HTERT RPE-1 (cell line): ENCODE data around the gene MCU.
"Not testable (repeated sequence)": the region's sequence is repeated elsewhere in the genome, so short reads cannot be mapped to it uniquely, and the experiment has no call there.

ENCODE experiments used
- in situ Hi-C: fragments of 300-500 bp; cut with MboI; formaldehyde crosslinking; loops from 4 replicates; pipeline ENCODE4 v1.14.3; 2020; ENCODE audit warnings: low sequenced_read_pairs

Gene MCU

DNA sequence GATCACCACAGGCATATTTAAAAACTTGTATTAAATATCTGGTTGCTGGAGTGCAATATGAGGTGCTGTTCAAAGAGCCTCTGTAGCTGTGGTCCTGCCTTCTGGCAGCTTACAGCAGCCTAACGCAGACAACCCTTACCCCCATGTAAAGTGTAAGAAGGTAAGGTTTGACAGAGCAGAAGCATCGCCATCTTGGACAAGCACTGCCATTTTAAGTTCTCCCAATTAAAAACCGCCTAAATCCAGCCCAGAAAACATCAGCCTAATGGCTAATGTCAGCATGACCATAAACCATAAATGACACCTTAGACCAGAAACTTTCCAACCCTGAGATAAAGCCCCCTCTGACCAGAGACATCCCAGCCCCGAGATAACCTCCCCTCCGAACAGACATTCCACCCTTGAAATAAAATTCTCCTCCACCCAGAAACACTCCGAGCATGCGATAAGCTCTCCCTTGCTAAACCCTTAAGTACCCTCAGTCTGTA is 196.3 kb downstream of the MCU start:
- in situ Hi-C loops = no loop called here

DNA sequence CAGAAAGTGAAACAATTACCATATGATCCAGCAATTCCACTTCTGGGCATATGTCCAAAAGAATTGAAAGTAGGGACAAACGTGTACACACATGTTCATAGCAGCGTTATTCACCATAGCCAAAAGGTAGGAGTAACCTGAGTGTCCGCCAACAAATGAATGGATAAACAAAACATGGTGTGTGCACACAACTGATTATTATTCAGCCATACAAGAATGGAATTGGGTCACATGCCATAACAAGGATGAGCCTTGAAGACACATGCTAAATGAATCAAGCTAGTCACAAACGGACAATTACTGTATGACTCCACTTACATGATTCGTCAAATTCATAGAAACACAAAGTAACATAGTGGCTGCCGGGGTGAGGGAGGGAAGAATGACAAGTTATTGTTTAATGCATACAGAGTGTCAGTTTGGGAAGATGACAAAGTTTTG is 197.5 kb downstream of the MCU start:
- in situ Hi-C loops = no loop called here

DNA sequence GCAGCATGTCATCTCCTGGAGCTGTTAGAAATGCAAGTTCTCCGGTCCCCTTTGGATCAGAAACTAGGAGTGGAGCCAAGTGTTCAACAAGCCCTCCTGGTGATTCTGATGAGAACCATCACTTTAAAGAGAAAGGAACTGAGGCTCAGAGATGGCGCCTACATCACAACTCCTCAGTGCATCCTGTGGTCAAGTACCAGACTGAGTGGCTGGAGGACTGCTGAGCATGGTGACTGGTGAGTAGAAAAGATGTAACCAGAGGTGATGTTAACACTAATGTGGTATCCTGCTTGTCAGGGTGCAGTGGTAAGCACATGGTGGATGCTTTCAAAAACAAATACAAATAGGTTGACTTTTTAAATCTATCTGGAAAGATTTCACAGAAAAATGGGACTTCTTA is 198.1 kb downstream of the MCU start:
- in situ Hi-C loops = no loop called here

DNA sequence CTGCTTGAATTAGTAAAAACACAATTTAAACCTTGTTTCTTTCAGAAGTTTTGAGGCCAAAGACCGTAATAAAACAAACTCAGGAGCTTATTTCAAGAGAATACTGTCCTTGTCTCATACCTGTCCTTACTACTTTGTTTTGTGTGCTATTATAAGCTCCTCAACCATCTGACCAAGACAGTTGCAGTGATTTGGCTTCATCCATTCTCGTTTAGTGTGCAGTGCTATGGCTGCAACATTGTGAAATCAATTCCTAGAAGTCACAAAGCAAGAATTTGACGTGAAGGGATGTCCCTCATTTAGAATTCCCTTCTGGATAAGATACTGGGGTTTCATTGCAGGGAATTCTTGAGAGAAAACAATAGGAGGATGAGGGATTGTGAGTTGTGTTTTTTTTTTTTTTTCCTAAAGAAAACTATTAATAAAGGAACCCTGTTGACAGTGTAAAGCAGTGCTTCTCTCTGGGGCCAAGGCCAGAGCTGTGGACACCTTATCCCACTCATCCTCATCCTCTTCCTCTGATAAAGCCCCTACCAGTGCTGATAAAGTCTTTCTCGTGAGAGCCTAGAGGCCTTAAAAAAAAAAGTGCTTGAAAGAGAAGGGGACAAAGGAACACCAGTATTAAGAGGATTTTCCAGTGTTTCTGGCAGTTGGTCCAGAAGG is 201.3 kb downstream of the MCU start, which contains the start of gene OIT3:
OIT3 (plus strand) TSS at position 604 of the 663 bp plus-strand sequence. CDS start 60 bp downstream, outside the sequence.
- in situ Hi-C loops = no loop called here

DNA sequence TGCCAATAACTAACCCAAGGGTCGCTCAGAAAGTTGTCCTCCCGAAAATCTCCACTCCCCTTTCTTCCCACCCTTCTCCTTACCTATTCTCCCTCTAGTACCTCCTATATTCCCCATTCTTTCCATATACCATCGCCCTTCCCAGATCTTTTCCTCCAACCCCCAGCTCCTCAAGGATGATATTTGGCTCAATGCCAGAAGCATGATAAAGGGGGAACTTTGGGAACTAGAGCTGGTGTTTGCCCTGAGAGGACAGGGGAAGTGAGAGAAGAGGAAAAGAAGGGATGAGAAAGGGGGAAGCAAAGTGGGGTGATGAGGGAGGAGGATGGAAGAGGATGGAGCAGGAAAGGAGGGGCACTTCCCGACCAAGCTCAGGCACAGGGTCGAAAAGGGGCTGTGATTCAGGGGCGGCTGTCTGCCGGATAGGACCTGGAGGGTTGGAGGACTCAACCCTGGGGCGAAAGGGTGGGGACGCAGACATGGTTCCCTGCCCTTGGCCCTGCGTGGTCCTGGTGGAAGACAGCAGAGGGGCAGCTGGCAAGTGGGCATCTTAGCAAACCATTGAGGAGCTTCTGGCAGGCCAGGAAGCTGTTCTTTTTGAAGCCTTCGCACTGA is 203.4 kb downstream of the MCU start:
- in situ Hi-C loops = no loop called here

DNA sequence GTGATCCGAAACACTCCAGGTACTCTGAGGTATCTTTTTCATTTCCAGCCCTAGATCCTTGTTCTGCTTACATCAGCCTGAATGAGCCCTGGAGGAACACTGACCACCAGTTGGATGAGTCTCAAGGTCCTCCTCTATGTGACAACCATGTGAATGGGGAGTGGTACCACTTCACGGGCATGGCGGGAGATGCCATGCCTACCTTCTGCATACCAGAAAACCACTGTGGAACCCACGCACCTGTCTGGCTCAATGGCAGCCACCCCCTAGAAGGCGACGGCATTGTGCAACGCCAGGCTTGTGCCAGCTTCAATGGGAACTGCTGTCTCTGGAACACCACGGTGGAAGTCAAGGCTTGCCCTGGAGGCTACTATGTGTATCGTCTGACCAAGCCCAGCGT is 206.7 kb downstream of the MCU start:
- in situ Hi-C loops = no loop called here

DNA sequence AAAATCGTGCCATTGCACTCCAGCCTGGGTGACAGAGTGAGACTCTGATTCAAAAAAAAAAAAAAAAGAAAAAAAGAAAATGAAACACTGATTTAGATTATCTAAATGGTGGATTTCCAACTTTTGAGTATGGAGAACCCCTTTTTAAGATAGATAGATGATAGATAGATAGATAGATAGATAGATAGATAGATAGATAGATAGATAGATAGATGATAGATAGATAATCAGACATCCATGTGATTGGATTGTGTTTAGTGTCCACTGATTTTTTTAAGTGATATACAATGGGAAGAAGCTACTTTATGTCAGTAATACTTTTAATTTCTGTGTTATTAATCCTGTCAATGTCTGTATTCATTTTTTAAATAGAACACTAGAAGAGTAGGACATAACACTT is 207.6 kb downstream of the MCU start:
- in situ Hi-C loops = no loop called here

DNA sequence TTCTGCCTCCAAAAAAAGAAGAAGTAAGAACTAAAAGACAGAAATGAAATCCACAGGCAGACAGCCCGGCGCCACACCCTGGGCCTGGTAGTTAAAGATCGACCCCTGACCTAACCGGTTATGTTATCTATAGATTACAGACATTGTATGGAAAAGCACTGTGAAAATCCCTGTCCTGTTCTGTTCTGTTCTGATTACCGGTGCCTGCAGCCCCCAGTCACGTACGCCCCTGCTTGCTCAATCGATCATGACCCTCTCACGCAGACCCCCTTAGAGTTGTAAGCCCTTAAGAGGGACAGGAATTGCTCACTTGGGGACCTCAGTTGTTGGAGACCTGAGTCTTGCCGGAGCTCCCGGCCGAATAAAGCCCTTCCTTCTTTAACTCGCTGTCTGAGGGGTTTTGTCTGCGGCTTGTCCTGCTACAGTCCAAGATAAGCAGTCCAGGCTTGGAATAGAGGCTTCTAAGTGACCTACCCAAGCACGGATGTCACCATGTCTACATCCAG is 212.1 kb downstream of the MCU start:
- in situ Hi-C loops = not testable (repeated sequence)

DNA sequence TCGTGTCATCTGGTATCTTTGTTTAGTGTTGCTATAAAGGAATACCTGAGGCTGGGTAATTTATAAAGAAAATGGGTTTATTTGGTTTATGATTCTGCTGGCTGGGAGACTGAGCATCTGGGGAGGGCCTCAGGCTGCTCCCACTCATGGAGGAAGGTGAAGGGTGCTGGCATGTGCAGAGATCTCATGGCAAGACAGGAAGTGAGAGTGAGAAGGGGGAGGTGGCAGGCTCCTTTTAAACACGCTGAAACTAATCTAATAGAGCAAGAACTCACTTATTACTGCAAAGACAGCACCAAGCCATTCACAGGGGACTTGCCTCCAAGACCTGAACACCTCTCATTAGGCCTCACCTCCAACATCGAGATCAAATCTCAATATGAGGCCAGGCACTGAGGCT is 212.9 kb downstream of the MCU start:
- in situ Hi-C loops = no loop called here

DNA sequence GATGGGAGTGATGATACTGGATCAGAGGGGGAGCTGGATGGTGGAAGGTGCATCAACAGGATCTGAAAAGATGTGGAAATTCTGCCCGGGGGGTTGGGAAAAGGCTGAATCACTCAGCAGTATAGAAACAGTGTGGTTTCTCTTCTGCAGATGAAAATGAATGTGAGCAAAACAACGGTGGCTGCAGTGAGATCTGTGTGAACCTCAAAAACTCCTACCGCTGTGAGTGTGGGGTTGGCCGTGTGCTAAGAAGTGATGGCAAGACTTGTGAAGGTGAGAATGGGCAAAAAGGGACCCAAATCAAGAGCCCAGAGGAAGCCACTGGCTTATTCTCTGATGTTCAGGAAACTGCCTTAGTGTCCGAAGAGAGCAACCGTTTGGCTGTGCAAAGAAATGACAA is 214.5 kb downstream of the MCU start:
- in situ Hi-C loops = no loop called here

DNA sequence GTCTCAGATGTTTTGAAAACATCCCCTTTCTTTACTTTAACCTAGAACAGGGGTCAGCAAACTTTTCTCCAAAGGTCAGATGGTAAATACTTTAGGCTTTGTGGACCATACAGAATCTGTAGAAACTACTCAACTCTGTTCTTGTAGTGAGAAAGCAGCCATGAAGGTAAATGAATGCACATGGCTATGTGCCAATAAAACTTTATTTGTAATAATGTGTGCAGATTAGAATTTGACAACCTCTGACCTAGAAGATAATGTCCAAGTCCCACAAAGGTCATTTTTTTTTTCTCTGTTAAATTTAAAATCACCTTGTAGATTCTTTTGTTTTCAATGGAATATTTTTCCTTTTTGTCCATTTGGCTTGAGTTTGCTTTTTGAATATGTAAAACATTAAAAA is 218.8 kb downstream of the MCU start:
- in situ Hi-C loops = no loop called here

DNA sequence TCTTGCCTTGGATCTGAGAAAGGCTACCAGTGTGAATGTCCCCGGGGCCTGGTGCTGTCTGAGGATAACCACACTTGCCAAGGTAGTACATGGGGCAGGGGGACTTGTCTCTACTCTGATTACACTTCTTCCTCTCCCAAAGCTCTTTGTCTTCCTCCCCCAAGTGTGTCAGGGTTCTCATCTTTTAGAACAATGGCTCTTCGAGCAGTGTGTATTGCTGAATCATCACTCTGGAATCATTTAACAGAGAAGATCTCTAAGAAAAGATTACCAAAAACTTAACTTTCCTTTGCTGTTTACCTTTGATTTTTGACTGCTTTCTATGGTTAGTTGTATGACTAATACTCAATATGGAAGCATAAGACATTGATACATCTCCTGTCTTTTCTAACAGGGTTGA is 219.8 kb downstream of the MCU start:
- in situ Hi-C loops = no loop called here

DNA sequence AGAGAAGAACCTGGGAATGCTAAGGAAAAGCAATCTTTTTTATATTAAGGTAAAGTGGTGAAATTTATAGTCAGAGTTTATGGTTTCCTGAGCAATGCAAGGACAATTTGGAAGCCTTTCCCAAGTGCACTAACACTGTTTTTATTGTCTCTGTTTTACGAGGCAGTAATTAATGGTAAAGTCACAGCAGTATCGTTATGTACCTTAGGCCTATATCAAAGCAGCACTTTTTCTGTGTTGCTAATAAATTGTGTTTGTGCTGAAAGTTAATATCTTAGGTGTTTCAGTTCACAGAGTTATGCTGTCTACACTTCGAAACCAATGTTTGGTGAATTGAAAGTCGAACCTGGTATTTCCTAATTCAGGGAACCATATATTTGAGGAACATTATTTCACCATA is 220.8 kb downstream of the MCU start:
- in situ Hi-C loops = no loop called here

DNA sequence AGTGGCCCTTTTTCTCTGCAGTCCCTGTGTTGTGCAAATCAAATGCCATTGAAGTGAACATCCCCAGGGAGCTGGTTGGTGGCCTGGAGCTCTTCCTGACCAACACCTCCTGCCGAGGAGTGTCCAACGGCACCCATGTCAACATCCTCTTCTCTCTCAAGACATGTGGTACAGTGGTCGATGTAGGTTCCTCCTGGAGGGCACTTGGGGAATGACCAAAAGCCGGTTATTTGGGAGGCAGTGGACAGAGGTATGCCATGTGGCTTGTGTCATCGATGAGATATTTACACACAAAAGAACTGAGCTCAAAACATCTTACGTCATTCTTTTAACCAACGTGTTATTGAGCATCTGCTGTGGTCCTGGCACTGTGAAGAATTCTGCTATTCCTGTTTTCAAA is 221.3 kb downstream of the MCU start:
- in situ Hi-C loops = no loop called here

DNA sequence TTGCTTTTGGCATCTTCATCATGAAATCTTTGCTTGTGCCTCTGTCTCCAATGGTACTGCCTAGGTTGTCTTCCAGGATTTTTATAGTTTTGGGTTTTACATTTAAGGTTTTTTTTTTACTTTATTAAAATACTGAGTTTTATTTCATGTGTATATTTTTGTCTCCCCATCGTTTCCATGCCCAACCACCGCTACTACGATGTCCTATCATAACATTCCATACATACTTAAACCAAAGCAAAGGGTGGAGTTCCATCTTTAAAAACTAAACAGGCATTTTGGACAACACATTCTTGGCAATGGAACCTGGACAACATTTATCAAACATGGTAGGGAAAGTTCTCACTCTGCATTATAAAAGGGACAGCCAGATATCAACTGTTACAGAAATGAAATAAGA is 225.3 kb downstream of the MCU start:
- in situ Hi-C loops = not testable (repeated sequence)

DNA sequence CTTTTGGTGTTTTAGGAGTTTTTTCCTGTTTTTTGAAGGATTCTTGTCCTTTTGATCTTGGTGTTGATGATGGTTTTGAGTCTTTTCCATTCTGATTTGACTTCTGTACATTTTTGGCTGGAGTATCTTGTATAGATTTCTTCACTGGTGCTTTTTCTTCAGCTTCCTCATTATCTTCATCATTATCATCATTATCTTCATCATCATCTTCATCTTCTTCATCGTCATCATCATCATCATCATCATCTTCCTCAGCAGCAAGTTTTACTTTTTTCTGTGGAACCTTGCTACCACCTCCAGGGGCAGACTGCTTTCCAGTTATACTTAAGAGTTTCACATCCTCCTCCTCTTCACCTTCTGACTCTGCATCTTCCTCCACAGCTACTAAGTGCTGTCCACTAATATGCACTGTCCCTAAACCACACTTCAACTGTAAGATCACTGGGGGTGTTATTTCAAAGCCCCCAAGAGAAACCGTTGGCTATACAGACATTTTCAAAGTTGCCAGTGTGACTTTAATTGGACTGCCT is 225.9 kb downstream of the MCU start:
- in situ Hi-C loops = not testable (repeated sequence)

DNA sequence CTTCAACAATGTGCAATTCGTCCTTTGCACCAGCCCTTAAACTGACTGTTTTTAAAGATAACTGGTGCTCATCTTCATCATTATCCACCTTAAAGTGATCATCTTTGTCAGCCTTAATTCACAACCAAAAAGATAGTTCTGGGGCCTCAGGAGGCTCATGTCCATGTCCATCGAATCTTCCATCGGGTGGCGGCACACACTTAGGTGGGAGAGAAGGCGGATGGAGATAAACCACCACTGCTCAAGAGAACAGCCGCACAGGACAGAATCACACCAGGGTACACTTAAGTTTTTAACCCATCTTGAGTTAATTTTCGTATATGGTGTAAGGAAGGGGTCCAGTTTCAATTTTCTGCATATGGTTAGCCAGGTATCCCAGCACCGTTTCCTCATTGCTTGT is 226.4 kb downstream of the MCU start:
- in situ Hi-C loops = no loop called here

DNA sequence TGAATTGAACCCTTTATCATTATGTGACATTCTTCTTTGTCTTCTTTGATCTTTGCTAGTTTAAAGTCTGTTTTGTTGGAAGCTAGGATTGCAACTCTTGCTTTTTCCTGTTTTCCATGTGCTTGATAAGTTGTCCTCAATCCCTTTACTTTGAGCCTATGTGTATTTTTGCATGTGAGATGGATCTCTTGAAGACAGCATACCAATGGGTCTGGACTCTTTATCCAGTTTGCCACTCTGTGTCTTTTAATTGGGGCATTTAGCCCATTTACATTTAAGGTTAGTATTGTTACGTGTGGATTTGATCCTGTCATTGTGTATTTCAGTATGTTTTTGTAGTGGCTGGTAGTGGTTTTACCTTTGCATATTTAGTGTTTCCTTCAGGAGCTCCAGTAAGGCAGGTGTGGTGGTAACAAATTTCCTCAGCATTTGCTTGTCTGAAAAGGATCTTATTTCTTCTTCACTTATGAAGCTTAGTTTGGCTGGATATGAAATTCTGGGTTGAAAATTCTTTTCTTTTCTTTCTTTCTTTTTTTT is 229.3 kb downstream of the MCU start:
- in situ Hi-C loops = not testable (repeated sequence)

DNA sequence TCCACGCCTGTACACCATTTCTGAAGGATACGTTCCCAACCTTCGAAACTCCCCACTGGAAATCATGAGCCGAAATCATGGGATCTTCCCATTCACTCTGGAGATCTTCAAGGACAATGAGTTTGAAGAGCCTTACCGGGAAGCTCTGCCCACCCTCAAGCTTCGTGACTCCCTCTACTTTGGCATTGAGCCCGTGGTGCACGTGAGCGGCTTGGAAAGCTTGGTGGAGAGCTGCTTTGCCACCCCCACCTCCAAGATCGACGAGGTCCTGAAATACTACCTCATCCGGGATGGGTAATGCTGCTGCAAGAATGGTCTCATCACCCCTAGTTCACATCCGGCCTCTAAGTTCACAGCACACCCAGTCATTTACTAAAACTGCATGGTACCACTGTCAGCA is 232.4 kb downstream of the MCU start:
- in situ Hi-C loops = no loop called here

DNA sequence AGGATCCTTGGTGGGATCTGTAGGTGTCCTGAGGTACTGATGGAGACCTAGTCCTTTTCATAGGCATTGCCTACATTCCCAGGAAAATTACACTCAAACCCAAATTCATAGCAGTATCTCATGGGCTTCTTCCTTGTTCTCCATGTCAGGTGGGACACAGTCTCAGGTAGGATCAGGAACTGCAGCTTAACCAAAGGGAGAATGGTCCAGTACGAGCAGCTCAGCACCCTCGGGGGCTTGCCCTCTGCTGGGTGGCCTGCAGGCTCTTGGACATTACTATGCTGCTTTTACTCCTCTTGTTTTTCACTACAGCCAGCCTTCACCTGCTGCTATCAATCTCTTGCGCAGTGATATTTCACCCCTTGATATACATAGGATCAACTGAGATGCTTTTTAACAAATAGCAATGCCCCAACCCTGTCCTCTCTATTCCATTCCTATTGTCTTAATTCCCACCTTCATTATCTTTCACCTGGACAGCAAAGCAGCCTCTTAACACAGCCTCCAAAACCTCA is 234.1 kb downstream of the MCU start:
- in situ Hi-C loops = no loop called here

DNA sequence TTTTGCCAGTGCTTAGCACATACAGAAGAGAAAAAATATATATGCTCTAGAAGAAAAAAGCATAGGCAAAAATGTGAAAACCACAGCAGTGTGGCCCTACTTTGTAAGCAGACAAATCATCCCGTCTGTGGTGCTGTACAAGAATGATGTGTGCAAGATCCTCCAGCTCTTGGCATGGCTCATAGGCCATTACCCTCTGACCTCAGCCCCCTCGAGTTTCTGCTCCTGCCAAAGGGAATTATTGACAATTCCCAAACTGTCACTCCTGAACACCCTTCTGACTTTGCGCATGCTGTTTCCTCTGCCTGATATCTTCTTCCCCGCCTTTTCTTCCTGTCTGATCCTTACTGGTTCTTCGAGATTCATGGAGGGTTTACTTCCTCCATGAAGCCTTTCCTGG is 235.5 kb downstream of the MCU start:
- in situ Hi-C loops = no loop called here

DNA sequence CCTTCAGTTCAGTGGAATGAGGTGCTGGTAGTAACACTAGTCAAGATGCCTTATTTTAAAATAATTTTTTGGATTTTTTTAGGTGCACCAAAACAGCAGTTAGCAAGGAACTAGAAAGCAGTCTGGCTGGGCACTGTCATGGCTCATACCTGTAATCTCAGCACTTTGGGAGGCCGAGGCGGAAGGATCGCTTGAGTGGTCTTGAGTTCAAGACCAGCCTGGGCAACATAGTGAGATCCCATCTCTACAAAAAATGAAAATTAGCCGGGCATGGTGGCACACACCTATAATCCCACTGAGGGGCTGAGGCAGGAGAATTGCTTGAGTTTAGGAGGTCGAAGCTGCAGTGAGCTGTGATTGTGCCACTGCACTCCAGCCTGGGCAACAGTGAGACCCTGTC is 236.9 kb downstream of the MCU start:
- in situ Hi-C loops = no loop called here
